ENCODE data around the gene SYNE2. TPM values are rescaled to one million over a fixed set of nuclear protein-coding genes. Genes with fewer than 3 reads are reported as not detected.

Gene SYNE2
- total RNA-seq, 1 donor from 2014 or later, result 44.2 TPM

GRCh38 chr14:64260418-64260817 is 407.6 kb downstream of the SYNE2 start:
- TF ChIP-seq CTCF (conservative IDR thresholded peaks at IDR 0.05; ENCODE audit: low read depth, low read length), result no peak

GRCh38 chr14:64265222-64265621 is 412.4 kb downstream of the SYNE2 start:
- TF ChIP-seq CTCF (conservative IDR thresholded peaks at IDR 0.05; ENCODE audit: low read depth, low read length), result no peak
- DNase-seq (ENCODE audit: low read depth), result no peak
- H3K4me3 ChIP-seq (ENCODE audit: low read depth, low read length), result no peak overlapping the region

More at GRCh38 chr14:64260418-64260817, 407.6 kb downstream of the SYNE2 start:
- no peak for DNase-seq (ENCODE audit: low read depth)
- no peak overlapping the region for H3K4me3 ChIP-seq (ENCODE audit: low read depth, low read length)

DNA sequence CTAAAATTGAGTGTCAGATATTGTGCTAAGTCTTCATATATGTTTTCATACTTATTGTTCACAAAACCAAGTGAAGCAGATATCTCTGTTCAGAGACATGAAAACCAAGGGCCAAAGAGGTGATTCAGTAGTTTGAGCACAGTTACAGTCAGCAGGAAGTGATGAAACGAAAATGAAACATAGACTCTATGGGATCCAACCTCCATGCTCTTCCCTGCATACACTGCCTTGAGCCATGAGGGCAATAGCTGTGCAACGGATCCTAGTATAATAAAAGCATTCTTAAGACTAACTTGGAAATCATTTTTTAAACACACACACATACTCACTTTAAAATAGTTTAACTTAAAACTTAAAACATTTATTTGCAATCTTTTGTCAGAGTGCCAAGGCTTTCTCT is 413.4 kb downstream of the SYNE2 start:
- no peak overlapping the region for H3K4me3 ChIP-seq (ENCODE audit: low read depth, low read length)
- no peak for TF ChIP-seq CTCF (conservative IDR thresholded peaks at IDR 0.05; ENCODE audit: low read depth, low read length)
- DNase-seq (ENCODE audit: low read depth), result no peak

DNA sequence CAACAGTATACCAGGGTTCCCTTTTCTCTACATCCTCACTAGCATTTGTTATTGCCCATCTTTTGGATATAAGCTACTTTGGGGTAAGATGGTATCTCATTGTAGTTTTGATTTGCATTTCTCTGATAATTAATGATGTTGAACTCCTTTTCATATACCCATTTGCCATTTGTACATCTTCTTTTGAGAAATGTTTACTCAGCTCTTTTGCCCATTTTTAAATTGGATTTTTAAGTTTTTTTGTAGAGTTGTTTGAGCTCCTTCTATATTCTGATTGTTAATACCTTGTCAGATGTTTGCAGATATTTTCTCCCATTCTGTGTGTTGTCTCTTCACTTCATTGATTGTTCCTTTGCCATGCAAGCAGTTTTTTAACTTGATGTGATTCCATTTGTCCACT is 419.2 kb downstream of the SYNE2 start:
- DNase-seq (ENCODE audit: low read depth), result no peak
- no peak overlapping the region for H3K4me3 ChIP-seq (ENCODE audit: low read depth, low read length)
- TF ChIP-seq CTCF (conservative IDR thresholded peaks at IDR 0.05; ENCODE audit: low read depth, low read length), result no peak

Other genes with a start within 250 kb of the SYNE2 start
- gene WDR89, start 211.1 kb upstream of the SYNE2 start, total RNA-seq, result 7.7 and 8.9 TPM in 2 replicates
- gene SGPP1, start 124.9 kb upstream of the SYNE2 start, total RNA-seq, result 18.2 and 18.9 TPM in 2 replicates